ENCODE measurements around the gene TBC1D8.

DNA sequence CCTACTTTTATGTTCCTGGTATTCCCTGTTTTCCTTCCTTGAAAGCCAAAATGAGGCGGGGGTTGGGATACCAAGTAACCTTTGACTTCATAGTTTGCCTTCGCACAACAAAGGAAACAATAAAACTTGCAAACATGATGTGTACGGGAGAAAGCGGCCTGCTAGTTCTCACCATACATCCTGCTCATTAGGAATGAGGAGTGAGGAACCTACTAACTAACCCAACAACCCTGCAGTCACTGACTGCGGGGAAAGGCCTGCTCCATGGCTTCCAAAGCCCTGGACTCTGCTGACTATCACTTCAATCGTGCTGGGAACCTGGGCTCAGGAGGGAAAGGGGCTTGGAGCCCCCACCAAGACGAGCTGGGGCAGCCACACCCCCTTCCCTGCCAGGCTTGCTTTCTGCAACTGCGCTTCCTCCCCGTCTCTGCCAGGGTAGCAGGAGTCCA, 124.9 kb downstream of the TBC1D8 start:
- TF ChIP-seq, protein P1, sequence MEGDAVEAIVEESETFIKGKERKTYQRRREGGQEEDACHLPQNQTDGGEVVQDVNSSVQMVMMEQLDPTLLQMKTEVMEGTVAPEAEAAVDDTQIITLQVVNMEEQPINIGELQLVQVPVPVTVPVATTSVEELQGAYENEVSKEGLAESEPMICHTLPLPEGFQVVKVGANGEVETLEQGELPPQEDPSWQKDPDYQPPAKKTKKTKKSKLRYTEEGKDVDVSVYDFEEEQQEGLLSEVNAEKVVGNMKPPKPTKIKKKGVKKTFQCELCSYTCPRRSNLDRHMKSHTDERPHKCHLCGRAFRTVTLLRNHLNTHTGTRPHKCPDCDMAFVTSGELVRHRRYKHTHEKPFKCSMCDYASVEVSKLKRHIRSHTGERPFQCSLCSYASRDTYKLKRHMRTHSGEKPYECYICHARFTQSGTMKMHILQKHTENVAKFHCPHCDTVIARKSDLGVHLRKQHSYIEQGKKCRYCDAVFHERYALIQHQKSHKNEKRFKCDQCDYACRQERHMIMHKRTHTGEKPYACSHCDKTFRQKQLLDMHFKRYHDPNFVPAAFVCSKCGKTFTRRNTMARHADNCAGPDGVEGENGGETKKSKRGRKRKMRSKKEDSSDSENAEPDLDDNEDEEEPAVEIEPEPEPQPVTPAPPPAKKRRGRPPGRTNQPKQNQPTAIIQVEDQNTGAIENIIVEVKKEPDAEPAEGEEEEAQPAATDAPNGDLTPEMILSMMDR (IDR thresholded peaks at IDR 0.05), result no peak
- TF ChIP-seq POLR2A (IDR thresholded peaks at IDR 0.05), result no peak
